SK-N-SH treated with all-trans-retinoic acid at 6 μM for 48 hours (cell line): Measurements from ENCODE around the gene KIAA1217.

Experiments used
- ATAC-seq: fragments of 200-7000 bp; cut with Tn5 transposase; 3 replicates; pipeline ENCODE4 v1.9.1; 2020; ENCODE audit warnings: mild to moderate bottlenecking, moderate library complexity
- ARNTL ChIP-seq: fragments of 450-650 bp; formaldehyde crosslinking; IDR thresholded peaks from 2 replicates; pipeline ENCODE4 v1.5.0; 2020; ENCODE audit warnings: low read depth, mild to moderate bottlenecking, moderate library complexity, borderline replicate concordance
- BACH2 ChIP-seq: fragments of 250-450 bp; sonication (Bioruptor Pico); IDR thresholded peaks from 2 replicates; pipeline ENCODE4 v1.9.0; 2021; ENCODE audit warnings: mild to moderate bottlenecking, borderline replicate concordance
- CREB5 ChIP-seq: fragments of 250-450 bp; sonication (Bioruptor Pico); IDR thresholded peaks from 2 replicates; pipeline ENCODE4 v1.5.1; 2020; ENCODE audit warnings: low read depth, mild to moderate bottlenecking, moderate library complexity
- CSDC2 ChIP-seq: fragments of 250-450 bp; sonication (Bioruptor Pico); IDR thresholded peaks from 2 replicates; pipeline ENCODE4 v1.5.0; 2020; ENCODE audit warnings: mild to moderate bottlenecking, moderate library complexity
- CSRNP3 ChIP-seq: fragments of 250-450 bp; sonication (Bioruptor Pico); IDR thresholded peaks from 2 replicates; pipeline ENCODE4 v1.5.1; 2021; ENCODE audit warnings: mild to moderate bottlenecking, moderate library complexity
- ESRRG ChIP-seq: fragments of 250-450 bp; sonication (Bioruptor Pico); IDR thresholded peaks from 2 replicates; pipeline ENCODE4 v1.6.1; 2021; ENCODE audit warnings: mild to moderate bottlenecking
- GLIS3 ChIP-seq: fragments of 250-450 bp; sonication (Bioruptor Pico); IDR thresholded peaks from 2 replicates; pipeline ENCODE4 v1.5.0; 2020; ENCODE audit warnings: mild to moderate bottlenecking, moderate library complexity
- ISL1 ChIP-seq: fragments of 250-450 bp; sonication (Bioruptor Pico); IDR thresholded peaks from 2 replicates; pipeline ENCODE4 v2.1.2; 2022; ENCODE audit warnings: mild to moderate bottlenecking, moderate library complexity
- OSR1 ChIP-seq: fragments of 250-450 bp; sonication (Bioruptor Pico); IDR thresholded peaks from 2 replicates; pipeline ENCODE4 v1.8.0; 2022; ENCODE audit warnings: moderate library complexity, mild to moderate bottlenecking, inconsistent platforms
- POU6F1 ChIP-seq: fragments of 250-450 bp; sonication (Bioruptor Pico); IDR thresholded peaks from 2 replicates; pipeline ENCODE4 v1.8.0; 2021; ENCODE audit warnings: low read depth, mild to moderate bottlenecking, moderate library complexity, borderline replicate concordance
- PPARA ChIP-seq: fragments of 250-450 bp; sonication (Bioruptor Pico); IDR thresholded peaks from 2 replicates; pipeline ENCODE4 v1.5.0; 2020; ENCODE audit warnings: mild to moderate bottlenecking, borderline replicate concordance
- RARB ChIP-seq: fragments of 250-450 bp; sonication (Bioruptor Pico); IDR thresholded peaks from 2 replicates; pipeline ENCODE4 v1.8.0; 2021; ENCODE audit warnings: mild to moderate bottlenecking, moderate library complexity
- TCF4 ChIP-seq: fragments of 250-450 bp; sonication (Bioruptor Pico); IDR thresholded peaks from 2 replicates; pipeline ENCODE4 v1.8.0; 2021; ENCODE audit warnings: mild to moderate bottlenecking, moderate library complexity, borderline replicate concordance
- TOX ChIP-seq: fragments of 250-450 bp; sonication (Bioruptor Pico); IDR thresholded peaks from 2 replicates; pipeline ENCODE4 v1.8.0; 2021; ENCODE audit warnings: mild to moderate bottlenecking, moderate library complexity, borderline replicate concordance
- TSHZ2 ChIP-seq: fragments of 250-450 bp; sonication (Bioruptor Pico); IDR thresholded peaks from 2 replicates; pipeline ENCODE4 v1.5.0; 2020; ENCODE audit warnings: mild to moderate bottlenecking, moderate library complexity
- ZC3H10 ChIP-seq: fragments of 250-450 bp; sonication (Bioruptor Pico); IDR thresholded peaks from 2 replicates; pipeline ENCODE4 v1.5.1; 2021; ENCODE audit warnings: mild to moderate bottlenecking, moderate library complexity
- ZFP3 ChIP-seq: fragments of 250-450 bp; sonication (Bioruptor Pico); IDR thresholded peaks from 2 replicates; pipeline ENCODE4 v1.5.0; 2020; ENCODE audit warnings: mild to moderate bottlenecking, moderate library complexity
- ZNF565 ChIP-seq: fragments of 450-650 bp; formaldehyde crosslinking; conservative IDR thresholded peaks from 2 replicates; pipeline ENCODE4 v1.5.0; 2020; ENCODE audit warnings: low read depth, mild to moderate bottlenecking, moderate library complexity
- ZNF70 ChIP-seq: fragments of 450-650 bp; formaldehyde crosslinking; IDR thresholded peaks from 2 replicates; pipeline ENCODE4 v1.5.0; 2020; ENCODE audit warnings: mild to moderate bottlenecking, moderate library complexity
- ZNF8 ChIP-seq: fragments of 450-650 bp; formaldehyde crosslinking; IDR thresholded peaks from 2 replicates; pipeline ENCODE4 v1.5.0; 2020; ENCODE audit warnings: mild to moderate bottlenecking, moderate library complexity
- TF ChIP-seq, protein P1 (sequence below): fragments of 250-450 bp; sonication (Bioruptor Pico); IDR thresholded peaks from 2 replicates; pipeline ENCODE4 v1.8.0; 2020; ENCODE audit warnings: mild to moderate bottlenecking, moderate library complexity, borderline replicate concordance

The KIAA1217 gene

GRCh38 chr10:24262929-24263590 lies 54.1 kb downstream of the KIAA1217 start:
- no peak for TF ChIP-seq RARB
- TF ChIP-seq ZFP3 (CRISPR knock-in tag) = no peak
- TF ChIP-seq ZNF70 (CRISPR knock-in tag) = no peak
- TF ChIP-seq GLIS3 (CRISPR knock-in tag) = no peak
- no peak for TF ChIP-seq BACH2 (CRISPR knock-in tag)
- TF ChIP-seq ZNF565 (CRISPR knock-in tag) = no peak
- no peak for TF ChIP-seq OSR1
- no peak for TF ChIP-seq POU6F1 (CRISPR knock-in tag)
- no peak for TF ChIP-seq TSHZ2 (CRISPR knock-in tag)
- TF ChIP-seq CSDC2 (CRISPR knock-in tag) = no peak
- TF ChIP-seq ISL1 (CRISPR knock-in tag) = no peak
- no peak for TF ChIP-seq PPARA
- TF ChIP-seq, protein P1, sequence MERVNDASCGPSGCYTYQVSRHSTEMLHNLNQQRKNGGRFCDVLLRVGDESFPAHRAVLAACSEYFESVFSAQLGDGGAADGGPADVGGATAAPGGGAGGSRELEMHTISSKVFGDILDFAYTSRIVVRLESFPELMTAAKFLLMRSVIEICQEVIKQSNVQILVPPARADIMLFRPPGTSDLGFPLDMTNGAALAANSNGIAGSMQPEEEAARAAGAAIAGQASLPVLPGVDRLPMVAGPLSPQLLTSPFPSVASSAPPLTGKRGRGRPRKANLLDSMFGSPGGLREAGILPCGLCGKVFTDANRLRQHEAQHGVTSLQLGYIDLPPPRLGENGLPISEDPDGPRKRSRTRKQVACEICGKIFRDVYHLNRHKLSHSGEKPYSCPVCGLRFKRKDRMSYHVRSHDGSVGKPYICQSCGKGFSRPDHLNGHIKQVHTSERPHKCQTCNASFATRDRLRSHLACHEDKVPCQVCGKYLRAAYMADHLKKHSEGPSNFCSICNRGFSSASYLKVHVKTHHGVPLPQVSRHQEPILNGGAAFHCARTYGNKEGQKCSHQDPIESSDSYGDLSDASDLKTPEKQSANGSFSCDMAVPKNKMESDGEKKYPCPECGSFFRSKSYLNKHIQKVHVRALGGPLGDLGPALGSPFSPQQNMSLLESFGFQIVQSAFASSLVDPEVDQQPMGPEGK (CRISPR knock-in tag) = no peak
- TF ChIP-seq ZC3H10 (CRISPR knock-in tag) = no peak
- no peak for TF ChIP-seq CSRNP3 (CRISPR knock-in tag)
- no peak for TF ChIP-seq ARNTL (CRISPR knock-in tag)
- TF ChIP-seq CREB5 (CRISPR knock-in tag) = no peak
- TF ChIP-seq ESRRG (CRISPR knock-in tag) = no peak
- no peak for TF ChIP-seq TOX (CRISPR knock-in tag)
- TF ChIP-seq TCF4 (CRISPR knock-in tag) = no peak
- TF ChIP-seq, all 23 proteins: peak for 0
- no peak for ATAC-seq

GRCh38 chr10:24269476-24269875 lies 60.5 kb downstream of the KIAA1217 start:
- no peak for ATAC-seq
- TF ChIP-seq ISL1 (CRISPR knock-in tag) = no peak
- TF ChIP-seq CSDC2 (CRISPR knock-in tag) = no peak
- TF ChIP-seq RARB = no peak
- TF ChIP-seq CSRNP3 (CRISPR knock-in tag) = no peak
- no peak for TF ChIP-seq ZNF565 (CRISPR knock-in tag)
- TF ChIP-seq ZNF8 (CRISPR knock-in tag) = no peak
- no peak for TF ChIP-seq CREB5 (CRISPR knock-in tag)
- no peak for TF ChIP-seq TOX (CRISPR knock-in tag)
- no peak for TF ChIP-seq TSHZ2 (CRISPR knock-in tag)
- no peak for TF ChIP-seq PPARA
